HCT116 (cell line): ENCODE results near the gene GRIK5.

ENCODE experiments used
- CBX3 ChIP-seq: IDR thresholded peaks from 2 replicates; pipeline ENCODE4 v1.6.1; 2012; ENCODE audit warnings: low read depth
- EGR1 ChIP-seq: IDR thresholded peaks from 2 replicates; pipeline ENCODE4 v1.6.1; 2012; ENCODE audit warnings: low read depth
- EZH2 ChIP-seq: fragments of 200-600 bp; sonication (generic); IDR thresholded peaks from 2 replicates; pipeline ENCODE4 v1.6.1; 2017; ENCODE audit warnings: antibody characterized with exemption, mixed run types
- JUND ChIP-seq: IDR thresholded peaks from 2 replicates; pipeline ENCODE4 v1.6.1; 2012
- POLR2AphosphoS5 ChIP-seq: IDR thresholded peaks from 2 replicates; pipeline ENCODE4 v1.6.1; 2011; ENCODE audit warnings: mild to moderate bottlenecking, low read depth, low read length, moderate library complexity
- RAD21 ChIP-seq: IDR thresholded peaks from 2 replicates; pipeline ENCODE4 v1.6.1; 2012; ENCODE audit warnings: low read depth, mild to moderate bottlenecking
- REST ChIP-seq: IDR thresholded peaks from 2 replicates; pipeline ENCODE4 v1.6.1; 2012; ENCODE audit warnings: low read depth
- TCF7L2 ChIP-seq: IDR thresholded peaks from 2 replicates; pipeline ENCODE4 v1.7.0; 2011; ENCODE audit warnings: borderline replicate concordance, inconsistent platforms; ENCODE audit not compliant: insufficient read depth, insufficient read length; ENCODE audit errors: extremely low read depth
- ZFX ChIP-seq: fragments of 450-650 bp; IDR thresholded peaks from 2 replicates; pipeline ENCODE4 v1.6.1; 2017
- TF ChIP-seq, protein P1 (sequence below): IDR thresholded peaks from 2 replicates; pipeline ENCODE4 v1.6.1; 2012
- TF ChIP-seq, protein P2 (sequence below), 3 experiments: fragments of 200-600 bp in 1 of 3; sonication (generic) in 1 of 3; IDR thresholded peaks in 2 of 3; conservative IDR thresholded peaks in 1 of 3; 2 replicates each; pipeline ENCODE4 v1.5.1; 2012 to 2017; ENCODE audit warnings: low read depth in 2 of 3, low read length in 2 of 3, antibody characterized with exemption in 1 of 3, borderline replicate concordance in 1 of 3, control low read depth in 1 of 3, mild to moderate bottlenecking in 1 of 3, mixed read lengths in 1 of 3, mixed run types in 1 of 3, moderate library complexity in 1 of 3; ENCODE audit not compliant: insufficient read depth in 1 of 3
- TF ChIP-seq, protein P3 (sequence below): IDR thresholded peaks from 2 replicates; pipeline ENCODE4 v1.6.1; 2012

DNA sequence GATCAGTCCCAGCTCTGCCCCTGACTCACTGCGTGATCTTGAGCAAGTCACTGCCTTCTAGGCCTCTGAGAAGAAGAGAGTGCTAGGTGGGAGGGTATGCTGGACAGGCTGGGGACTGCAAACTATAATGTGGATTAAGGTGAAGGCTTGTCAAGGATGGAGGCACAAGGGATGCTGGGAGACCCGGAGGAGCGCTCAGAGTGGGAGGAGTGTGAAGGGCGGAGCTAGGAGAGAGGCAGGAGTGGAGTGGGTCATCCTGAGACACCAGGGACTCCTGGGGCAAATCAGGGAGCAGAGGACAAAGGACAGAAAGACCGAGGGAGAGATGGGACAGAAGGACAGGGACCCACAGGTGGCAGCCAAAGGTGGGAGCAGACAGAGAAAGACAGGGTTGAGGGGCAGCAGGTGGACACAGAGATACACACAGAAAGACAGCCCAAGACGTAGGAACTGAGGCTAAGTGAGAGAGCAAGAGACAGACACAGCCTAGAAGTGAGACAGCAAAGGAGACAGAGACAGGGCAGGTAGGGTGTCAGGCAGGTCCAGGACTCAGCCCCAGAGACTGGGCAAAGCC, 2.6 kb downstream of the GRIK5 start:
- TF ChIP-seq ZFX (no peak), JUND (no peak), EZH2 (no peak), EGR1 (no peak), REST (no peak), TCF7L2 (no peak), POLR2AphosphoS5 (no peak), CBX3 (no peak), RAD21 (no peak)
- TF ChIP-seq, protein P1, sequence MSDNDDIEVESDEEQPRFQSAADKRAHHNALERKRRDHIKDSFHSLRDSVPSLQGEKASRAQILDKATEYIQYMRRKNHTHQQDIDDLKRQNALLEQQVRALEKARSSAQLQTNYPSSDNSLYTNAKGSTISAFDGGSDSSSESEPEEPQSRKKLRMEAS = no peak
- TF ChIP-seq, protein P2, sequence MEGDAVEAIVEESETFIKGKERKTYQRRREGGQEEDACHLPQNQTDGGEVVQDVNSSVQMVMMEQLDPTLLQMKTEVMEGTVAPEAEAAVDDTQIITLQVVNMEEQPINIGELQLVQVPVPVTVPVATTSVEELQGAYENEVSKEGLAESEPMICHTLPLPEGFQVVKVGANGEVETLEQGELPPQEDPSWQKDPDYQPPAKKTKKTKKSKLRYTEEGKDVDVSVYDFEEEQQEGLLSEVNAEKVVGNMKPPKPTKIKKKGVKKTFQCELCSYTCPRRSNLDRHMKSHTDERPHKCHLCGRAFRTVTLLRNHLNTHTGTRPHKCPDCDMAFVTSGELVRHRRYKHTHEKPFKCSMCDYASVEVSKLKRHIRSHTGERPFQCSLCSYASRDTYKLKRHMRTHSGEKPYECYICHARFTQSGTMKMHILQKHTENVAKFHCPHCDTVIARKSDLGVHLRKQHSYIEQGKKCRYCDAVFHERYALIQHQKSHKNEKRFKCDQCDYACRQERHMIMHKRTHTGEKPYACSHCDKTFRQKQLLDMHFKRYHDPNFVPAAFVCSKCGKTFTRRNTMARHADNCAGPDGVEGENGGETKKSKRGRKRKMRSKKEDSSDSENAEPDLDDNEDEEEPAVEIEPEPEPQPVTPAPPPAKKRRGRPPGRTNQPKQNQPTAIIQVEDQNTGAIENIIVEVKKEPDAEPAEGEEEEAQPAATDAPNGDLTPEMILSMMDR (IDR thresholded peaks at IDR 0.05 in 2 of 3, conservative IDR thresholded peaks at IDR 0.05 in 1 of 3; ENCODE audit: borderline replicate concordance in 1 of 3, insufficient read depth in 1 of 3, low read depth in 2 of 3, low read length in 2 of 3) = no peak
- TF ChIP-seq, protein P3, sequence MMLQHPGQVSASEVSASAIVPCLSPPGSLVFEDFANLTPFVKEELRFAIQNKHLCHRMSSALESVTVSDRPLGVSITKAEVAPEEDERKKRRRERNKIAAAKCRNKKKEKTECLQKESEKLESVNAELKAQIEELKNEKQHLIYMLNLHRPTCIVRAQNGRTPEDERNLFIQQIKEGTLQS = no peak
